ENCODE measurements around the gene PCAT6.
"Not testable (repeated sequence)": the region's sequence is repeated elsewhere in the genome, so short reads cannot be mapped to it uniquely, and the experiment has no call there.

Gene PCAT6

GRCh38 chr1:202807451-202807925 is 3.3 kb upstream of the PCAT6 start:
- DNase-seq (ENCODE audit: low read depth): peak; percentile 26

- peak; percentile 67 for DNase-seq (ENCODE audit: low read depth)
Measured at GRCh38 chr1:202807926-202808757, 2.6 kb upstream of the PCAT6 start, which contains the start of gene KDM5B. Gene KDM5B (minus strand): TSS chr1:202808421. CDS start chr1:202808305, 116 bp downstream.

- DNase-seq (ENCODE audit: low read depth): no peak
Measured at GRCh38 chr1:202809597-202810159, 1.1 kb upstream of the PCAT6 start.

- DNase-seq (ENCODE audit: low read depth): no peak
Measured at GRCh38 chr1:202810193-202810614, 550 bp upstream of the PCAT6 start.

GRCh38 chr1:202811296-202812175 is 782 bp downstream of the PCAT6 start:
- peak; percentile 4 for DNase-seq (ENCODE audit: low read depth)

- DNase-seq (ENCODE audit: low read depth): no peak
Measured at GRCh38 chr1:202812176-202813026, 1.6 kb downstream of the PCAT6 start.

GRCh38 chr1:202815120-202815519 is 4.4 kb downstream of the PCAT6 start:
- no peak for DNase-seq (ENCODE audit: low read depth)

GRCh38 chr1:202818819-202819218 is 8.1 kb downstream of the PCAT6 start:
- no peak for DNase-seq (ENCODE audit: low read depth)

- DNase-seq (ENCODE audit: low read depth): no peak
Measured at GRCh38 chr1:202821467-202821866, 10.7 kb downstream of the PCAT6 start.

- DNase-seq (ENCODE audit: low read depth): no peak
Measured at GRCh38 chr1:202825748-202826147, 15.0 kb downstream of the PCAT6 start.

- not testable (repeated sequence) for DNase-seq (ENCODE audit: low read depth)
Measured at GRCh38 chr1:202829223-202829622, 18.5 kb downstream of the PCAT6 start.

GRCh38 chr1:202831906-202832305 is 21.2 kb downstream of the PCAT6 start:
- DNase-seq (ENCODE audit: low read depth): no peak

GRCh38 chr1:202834771-202835547 is 24.2 kb downstream of the PCAT6 start:
- peak; percentile 8 for DNase-seq (ENCODE audit: low read depth)

- no peak for DNase-seq (ENCODE audit: low read depth)
Measured at GRCh38 chr1:202835548-202836072, 24.9 kb downstream of the PCAT6 start.

- no peak for DNase-seq (ENCODE audit: low read depth)
Measured at GRCh38 chr1:202836623-202837403, 26.1 kb downstream of the PCAT6 start.

- no peak for DNase-seq (ENCODE audit: low read depth)
Measured at GRCh38 chr1:202837746-202838262, 27.1 kb downstream of the PCAT6 start.

GRCh38 chr1:202843081-202843480 is 32.3 kb downstream of the PCAT6 start:
- no peak for DNase-seq (ENCODE audit: low read depth)

- no peak for DNase-seq (ENCODE audit: low read depth)
Measured at GRCh38 chr1:202844259-202844658, 33.5 kb downstream of the PCAT6 start.

GRCh38 chr1:202844935-202845334 is 34.2 kb downstream of the PCAT6 start:
- no peak for DNase-seq (ENCODE audit: low read depth)

All from activated T-helper 9 cell treated with anti-CD3 and anti-CD28 coated beads, Interleukin-2, amount 50 U/mL, for 16 hours (primary cell).